Mucosa of stomach (tissue), 1 donor: ENCODE measurements around the gene KRTAP10-4.
"Not testable (repeated sequence)": the region's sequence is repeated elsewhere in the genome, so short reads cannot be mapped to it uniquely, and the experiment has no call there.

Experiments
- H3K27me3 ChIP-seq: one replicate; pipeline ENCODE4 v1.7.0; 2013; ENCODE audit warnings: mild to moderate bottlenecking, low read length; ENCODE audit not compliant: control insufficient read depth, insufficient read depth
- H3K36me3 ChIP-seq: one replicate; pipeline ENCODE4 v1.7.0; 2013; ENCODE audit warnings: low read length; ENCODE audit not compliant: control insufficient read depth, insufficient read depth
- H3K4me1 ChIP-seq: one replicate; pipeline ENCODE4 v1.7.0; 2013; ENCODE audit warnings: mild to moderate bottlenecking, low read length; ENCODE audit not compliant: control insufficient read depth, insufficient read depth
- H3K4me3 ChIP-seq: one replicate; pipeline ENCODE4 v1.7.0; 2013; ENCODE audit warnings: low read length
- H3K9ac ChIP-seq: one replicate; pipeline ENCODE4 v1.7.0; 2013; ENCODE audit warnings: mild to moderate bottlenecking, low read length, moderate library complexity
- H3K9me3 ChIP-seq: one replicate; pipeline ENCODE4 v1.7.0; 2013; ENCODE audit warnings: mild to moderate bottlenecking, low read length, moderate library complexity; ENCODE audit not compliant: control insufficient read depth
- donor health status: Pancreatic carcinoma.

KRTAP10-4 gene

DNA sequence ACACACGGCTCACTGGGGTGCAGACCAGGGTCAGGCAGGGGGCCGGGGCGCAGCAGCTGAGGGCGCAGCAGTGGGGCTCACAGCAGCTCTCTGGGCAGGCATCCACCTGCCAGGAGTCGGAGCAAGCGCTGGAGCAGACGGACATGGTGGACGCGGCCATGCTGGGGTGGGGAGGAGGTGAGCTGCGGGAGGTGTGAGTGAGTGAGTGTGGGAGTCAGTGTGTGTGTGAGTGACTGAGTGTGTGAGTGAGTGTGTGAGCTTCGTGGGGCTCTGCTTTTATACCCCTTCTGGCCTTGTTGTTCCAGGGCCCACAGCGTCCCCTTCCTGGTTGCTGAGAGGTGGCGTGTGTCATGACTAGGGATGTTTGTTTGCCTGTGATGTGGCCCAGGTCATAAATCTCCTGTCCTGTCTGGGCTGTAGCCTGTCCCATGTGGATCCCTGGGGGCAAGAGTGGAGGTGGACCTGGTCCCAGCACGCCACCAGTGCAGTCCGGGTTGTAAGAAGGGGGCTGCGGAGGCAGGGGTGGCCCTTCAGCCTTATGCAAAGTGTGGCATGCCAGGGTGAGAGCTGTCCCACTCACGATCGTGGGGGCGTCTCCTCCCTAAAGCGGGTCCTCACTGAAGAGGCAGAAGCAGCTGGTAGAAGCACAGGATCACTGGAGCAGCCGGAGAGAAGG is 33.4 kb upstream of the KRTAP10-4 start, which contains the start of gene KRTAP10-1:
Gene KRTAP10-1, minus strand, starts transcription at position 205 of the 676 bp plus-strand sequence. Its CDS starts 45 bp downstream, at position 160.
- Histone ChIP-seq H3K36me3 (no peaks in the 10 kb centered on the region), H3K4me3 (no peak within 1 kb of the TSS)

DNA sequence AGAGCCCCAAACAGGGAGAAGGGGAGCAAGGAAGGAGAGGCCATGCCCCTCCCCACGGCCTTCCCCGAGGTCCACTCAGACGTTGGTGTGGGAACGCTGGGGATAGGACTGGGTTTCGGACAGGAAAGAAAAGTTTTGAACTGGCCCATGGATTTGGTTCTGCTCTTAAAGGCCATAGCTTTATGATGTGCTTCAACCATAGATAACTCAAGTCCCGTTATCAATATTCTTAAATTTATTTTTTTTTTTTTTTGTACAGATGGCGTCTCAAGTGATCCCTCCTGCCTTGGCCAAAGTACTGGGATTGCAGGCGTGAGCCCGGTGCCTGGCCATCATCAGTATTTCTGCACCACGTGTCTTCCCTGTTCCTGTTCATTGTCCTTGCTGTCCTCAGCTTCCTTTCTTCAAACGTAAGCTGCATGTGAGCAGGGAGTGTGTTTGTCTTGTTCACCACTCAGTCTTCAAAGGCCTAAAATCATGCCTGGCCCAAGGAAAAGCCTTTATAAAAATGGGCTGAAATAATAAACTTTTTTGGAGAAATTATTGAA is 32.7 kb upstream of the KRTAP10-4 start:
- H3K4me1 ChIP-seq, result no peaks in the 10 kb centered on the region
- H3K9ac ChIP-seq, result no peak overlapping the region

More for the DNA sequence above, 33.4 kb upstream of the KRTAP10-4 start, which contains the start of gene KRTAP10-1:
- Histone ChIP-seq H3K27me3 (no peaks in the 10 kb centered on the region), H3K9ac (no peak within 1 kb of the TSS), H3K4me1 (no peaks in the 10 kb centered on the region), H3K9me3 (no peaks in the 10 kb centered on the region)

DNA sequence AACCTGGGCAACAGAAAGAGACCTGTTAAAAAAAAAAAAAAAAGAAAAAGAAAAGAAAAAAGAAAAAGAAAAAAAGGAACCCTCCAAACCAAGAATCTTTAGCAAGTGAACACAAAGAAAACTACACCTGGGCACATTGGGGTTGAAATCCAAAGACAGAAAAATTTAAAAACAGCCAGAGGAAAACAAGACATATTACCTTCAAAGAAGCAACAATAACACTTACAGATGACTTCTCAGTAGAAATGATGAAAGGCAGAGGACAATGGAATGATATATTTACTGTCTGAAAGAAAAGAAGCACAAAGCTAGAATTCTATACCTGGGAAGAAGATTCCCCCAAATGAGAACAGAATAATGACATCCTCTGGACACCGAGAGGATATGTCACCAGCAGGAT is 30.8 kb upstream of the KRTAP10-4 start:
- H3K27me3 ChIP-seq, result no peaks in the 10 kb centered on the region
- no peak overlapping the region for H3K9ac ChIP-seq
- H3K9me3 ChIP-seq, result no peaks in the 10 kb centered on the region
- no peaks in the 10 kb centered on the region for H3K36me3 ChIP-seq
- no peak overlapping the region for H3K4me3 ChIP-seq
- H3K4me1 ChIP-seq, result no peaks in the 10 kb centered on the region

More for the DNA sequence above, 32.7 kb upstream of the KRTAP10-4 start:
- no peak overlapping the region for H3K4me3 ChIP-seq
- H3K36me3 ChIP-seq, result no peaks in the 10 kb centered on the region
- no peaks in the 10 kb centered on the region for H3K9me3 ChIP-seq
- H3K27me3 ChIP-seq, result no peaks in the 10 kb centered on the region

DNA sequence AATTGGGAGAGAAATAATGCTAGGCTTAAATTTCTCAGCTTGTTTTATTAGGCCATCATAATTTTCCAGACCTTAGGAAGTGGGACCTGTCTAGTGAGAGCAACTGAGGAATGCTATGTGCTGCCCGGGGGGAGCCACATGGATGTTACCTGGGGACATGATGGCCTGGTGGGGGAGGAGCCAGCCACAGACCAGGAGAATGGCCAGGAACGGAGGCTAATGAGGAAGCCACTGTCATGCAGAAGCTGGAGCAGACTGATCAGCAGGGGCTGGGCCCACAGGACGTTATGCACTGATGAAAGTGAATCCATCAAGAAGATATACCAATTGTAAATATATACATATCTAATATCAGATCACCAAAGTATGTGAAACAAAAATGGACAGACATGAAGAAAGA is 29.0 kb upstream of the KRTAP10-4 start:
- no peaks in the 10 kb centered on the region for H3K27me3 ChIP-seq
- H3K4me1 ChIP-seq, result peaks cover 5% of the 10 kb centered on the region
- no peak overlapping the region for H3K9ac ChIP-seq
- H3K4me3 ChIP-seq, result no peak overlapping the region
- H3K36me3 ChIP-seq, result no peaks in the 10 kb centered on the region
- no peaks in the 10 kb centered on the region for H3K9me3 ChIP-seq

DNA sequence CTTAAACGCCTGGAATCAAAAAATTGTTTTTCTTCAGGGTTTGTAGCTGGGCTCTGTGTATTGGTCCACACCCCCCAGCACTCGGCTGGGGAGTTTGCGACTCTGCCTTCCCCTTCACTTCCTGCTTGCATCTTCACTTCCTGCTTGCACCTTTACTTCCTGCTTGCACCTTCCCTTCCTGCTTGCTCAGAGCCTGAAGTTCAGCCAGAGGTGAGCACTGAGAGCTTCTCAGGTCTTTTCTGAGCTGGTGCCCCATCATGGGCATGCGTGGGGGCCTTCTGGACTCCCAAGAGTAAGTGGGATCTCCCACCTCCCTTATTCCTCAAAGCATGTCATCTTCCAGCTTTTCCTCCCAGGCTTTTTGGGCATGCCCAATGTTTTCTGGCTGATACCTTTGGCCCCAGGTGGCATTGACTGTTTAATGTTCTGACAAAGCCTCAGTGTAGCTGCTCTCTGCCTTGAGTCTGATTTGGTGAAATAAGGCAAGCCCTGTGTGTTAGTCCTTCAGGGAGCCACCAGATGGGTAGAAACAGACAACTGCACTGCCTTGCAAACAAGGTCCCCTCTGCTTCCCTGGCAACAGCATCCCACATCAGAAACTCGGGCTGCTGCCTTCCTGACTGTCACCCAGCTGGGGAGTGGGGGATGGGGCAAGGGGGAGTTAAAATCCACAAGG is 25.7 kb upstream of the KRTAP10-4 start:
- Histone ChIP-seq H3K36me3 (no peaks in the 10 kb centered on the region), H3K4me1 (peaks cover 5% of the 10 kb centered on the region), H3K4me3 (no peak overlapping the region), H3K9me3 (no peaks in the 10 kb centered on the region), H3K9ac (no peak overlapping the region), H3K27me3 (no peaks in the 10 kb centered on the region)

DNA sequence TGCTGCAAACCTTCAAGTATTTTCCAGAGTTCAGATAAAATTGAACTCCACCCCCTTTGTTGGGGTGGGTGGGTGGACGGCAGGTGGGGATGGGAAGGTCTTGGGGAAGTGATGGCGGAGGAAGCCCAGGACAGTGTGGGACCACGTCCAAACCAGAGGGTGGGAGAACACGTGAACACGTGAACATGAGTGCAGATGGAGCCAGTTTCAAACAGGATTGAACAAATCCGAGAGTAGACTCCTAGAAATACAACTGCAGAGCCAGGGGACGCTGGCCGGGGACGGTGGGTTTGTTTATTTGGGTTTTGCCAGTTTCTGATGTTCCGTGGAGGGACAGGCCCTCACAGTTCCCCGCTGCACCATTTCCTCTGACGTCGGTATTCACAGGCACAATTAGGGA is 25.1 kb upstream of the KRTAP10-4 start:
- H3K4me3 ChIP-seq, result no peak overlapping the region
- no peaks in the 10 kb centered on the region for H3K27me3 ChIP-seq
- peaks cover 5% of the 10 kb centered on the region for H3K4me1 ChIP-seq

DNA sequence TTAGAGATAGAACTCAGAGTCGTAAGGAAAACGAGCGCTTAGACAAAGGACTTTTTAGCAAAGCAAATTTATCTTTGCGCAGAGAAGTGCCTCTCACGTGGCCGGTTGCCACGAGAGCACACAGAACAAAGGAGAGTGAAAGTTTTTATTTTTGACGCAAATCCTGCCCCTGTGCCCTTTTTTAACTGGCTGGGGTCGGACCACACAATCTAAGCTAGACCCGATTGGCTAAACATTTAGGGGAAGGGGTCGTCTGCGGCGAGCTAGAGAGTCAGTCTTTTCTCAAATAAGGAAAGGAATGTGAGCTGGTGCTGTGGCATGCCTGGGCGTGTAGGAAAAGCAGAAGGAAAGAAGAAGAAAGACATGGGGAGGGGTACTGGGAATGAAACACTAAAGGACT is 24.6 kb upstream of the KRTAP10-4 start:
- Histone ChIP-seq H3K27me3 (no peaks in the 10 kb centered on the region), H3K4me3 (no peak overlapping the region), H3K9me3 (no peaks in the 10 kb centered on the region), H3K9ac (no peak overlapping the region), H3K4me1 (peaks cover 5% of the 10 kb centered on the region), H3K36me3 (no peaks in the 10 kb centered on the region)

More for the DNA sequence above, 25.1 kb upstream of the KRTAP10-4 start:
- Histone ChIP-seq H3K36me3 (no peaks in the 10 kb centered on the region), H3K9ac (no peak overlapping the region), H3K9me3 (no peaks in the 10 kb centered on the region)

DNA sequence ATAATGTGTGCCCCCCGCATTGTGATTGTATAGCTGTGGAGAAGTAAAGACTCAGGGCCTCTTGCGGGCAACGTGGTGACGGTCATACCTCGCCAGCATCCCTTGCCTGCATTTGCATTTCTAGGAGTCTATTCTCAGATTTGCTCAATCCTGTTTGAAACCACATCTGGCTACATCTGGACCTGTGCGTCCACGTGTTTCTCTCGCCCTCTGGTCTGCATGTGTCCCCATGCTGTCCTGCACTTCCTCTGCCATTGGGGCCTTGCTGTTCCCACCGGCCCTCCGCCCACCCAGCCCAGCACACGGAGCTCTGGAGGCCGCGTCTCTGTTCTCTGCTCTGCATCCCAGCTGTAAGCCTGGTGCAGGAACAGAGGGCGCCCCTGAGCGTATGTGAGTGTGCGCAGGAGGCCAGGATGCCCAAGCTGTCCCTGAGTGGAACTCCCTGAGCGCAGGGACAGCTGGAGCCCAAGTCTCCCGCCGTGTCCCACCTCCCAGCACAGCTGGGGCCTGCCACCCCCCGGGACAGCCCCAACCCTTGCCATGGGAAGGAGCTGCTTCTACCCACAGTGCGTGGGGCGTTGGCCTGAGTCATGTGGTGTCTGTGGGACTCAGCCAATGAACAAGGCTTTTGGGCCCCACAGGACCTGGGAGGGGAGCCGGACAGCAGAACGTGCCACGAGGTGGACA is 23.9 kb upstream of the KRTAP10-4 start:
- Histone ChIP-seq H3K9ac (no peak overlapping the region), H3K27me3 (no peaks in the 10 kb centered on the region), H3K4me1 (peaks cover 5% of the 10 kb centered on the region), H3K4me3 (no peak overlapping the region), H3K9me3 (no peaks in the 10 kb centered on the region), H3K36me3 (no peaks in the 10 kb centered on the region)

DNA sequence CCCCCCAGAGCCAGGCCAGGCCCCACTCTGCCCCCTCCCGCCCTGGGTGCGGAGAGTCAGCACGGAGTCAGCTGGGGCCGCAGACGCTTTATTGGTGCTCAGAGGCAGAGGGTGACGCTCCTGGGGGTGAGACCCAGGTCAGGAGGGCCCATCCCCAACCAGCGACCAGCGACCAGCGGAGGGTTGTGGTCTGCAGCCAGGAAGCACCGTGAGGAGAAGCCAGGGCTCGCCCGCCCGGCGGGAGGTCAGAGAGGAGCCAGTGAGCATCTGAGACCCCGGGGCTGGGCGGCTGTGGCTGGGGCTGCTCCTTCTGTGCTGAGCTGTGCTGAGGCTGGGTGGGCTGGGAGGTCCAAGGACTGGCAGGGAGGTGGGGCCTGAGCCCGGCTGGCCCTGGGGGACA is 23.2 kb upstream of the KRTAP10-4 start:
- not testable (repeated sequence) for H3K9me3 ChIP-seq, H3K4me1 ChIP-seq, H3K4me3 ChIP-seq, H3K36me3 ChIP-seq, H3K9ac ChIP-seq, H3K27me3 ChIP-seq

DNA sequence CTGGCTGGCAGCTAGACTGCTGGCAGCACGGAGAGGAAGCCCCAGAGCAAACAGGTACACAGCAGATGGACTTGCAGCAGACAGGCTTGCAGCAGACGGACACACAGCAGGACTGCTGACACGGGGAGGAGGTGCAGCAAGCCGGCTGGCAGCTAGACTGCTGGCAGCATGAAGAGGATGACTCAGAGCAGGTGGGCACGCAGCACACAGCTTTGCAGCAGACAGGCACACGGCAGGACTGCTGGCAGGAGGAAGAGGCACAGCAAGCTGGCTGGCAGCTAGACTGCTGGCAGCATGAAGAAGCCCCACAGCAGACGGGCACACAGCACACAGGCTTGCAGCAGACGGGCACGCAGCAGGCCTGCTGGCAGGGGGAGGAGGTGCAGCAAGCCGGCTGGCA is 22.7 kb upstream of the KRTAP10-4 start:
- Histone ChIP-seq H3K27me3 (no peaks in the 10 kb centered on the region), H3K4me1 (peaks cover 5% of the 10 kb centered on the region), H3K4me3 (no peak overlapping the region), H3K9ac (no peak overlapping the region), H3K9me3 (no peaks in the 10 kb centered on the region), H3K36me3 (no peaks in the 10 kb centered on the region)

DNA sequence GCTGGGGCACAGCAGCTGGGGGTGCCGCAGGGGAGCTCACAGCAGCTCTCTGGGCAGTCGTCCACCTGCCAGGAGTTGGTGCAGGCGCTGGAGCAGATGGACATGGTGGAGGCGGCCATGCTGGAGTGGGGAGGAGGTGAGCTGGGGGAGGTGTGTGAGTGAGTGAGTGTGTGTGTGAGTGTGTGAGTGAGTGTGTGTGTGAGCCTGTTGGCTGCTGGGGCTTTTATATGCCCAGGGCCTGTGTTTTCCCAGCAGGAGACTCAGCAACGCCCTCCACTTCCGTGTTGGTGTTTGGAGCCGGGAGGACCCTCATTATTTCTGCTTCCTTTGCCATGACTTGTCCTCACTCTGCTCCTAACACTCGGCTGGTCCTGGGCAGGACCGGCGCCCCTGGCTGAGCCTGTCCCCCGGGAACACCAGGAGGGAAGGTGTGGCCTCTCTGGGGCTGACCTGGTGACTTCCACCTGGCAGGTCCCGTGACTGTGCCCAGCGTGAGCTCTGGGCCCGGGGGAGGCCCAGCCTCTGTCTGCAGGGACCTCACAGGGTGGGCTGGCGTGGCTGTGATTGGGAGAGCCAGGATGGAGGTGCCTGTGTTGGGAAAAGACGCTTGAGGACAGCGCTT is 22.1 kb upstream of the KRTAP10-4 start, which contains the start of gene KRTAP10-2:
Gene KRTAP10-2, minus strand, starts transcription at position 166 of the 622 bp plus-strand sequence. Its CDS starts 47 bp downstream, at position 119.
- no peaks in the 10 kb centered on the region for H3K36me3 ChIP-seq
- H3K9me3 ChIP-seq, result no peaks in the 10 kb centered on the region
- H3K4me1 ChIP-seq, result peaks cover 5% of the 10 kb centered on the region
- H3K27me3 ChIP-seq, result no peaks in the 10 kb centered on the region
- H3K9ac ChIP-seq, result no peak within 1 kb of the TSS
- H3K4me3 ChIP-seq, result no peak within 1 kb of the TSS
